Activated T-helper 1 cell treated with anti-CD3 and anti-CD28 coated beads, Interleukin-12 subunit alpha, Interleukin-12 subunit beta, Interleukin-2, Interleukin-4 antibody, amounts not matched to agents 30 ng/mL and 10 ng/mL and 1 ng/mL, durations not matched to agents 14 hours and 24 hours and 36 hours (primary cell): ENCODE measurements around the gene GTF3A. TPM values are rescaled to one million over a fixed set of nuclear protein-coding genes. Genes with fewer than 3 reads are reported as not detected.

Experiments used
- DNase-seq: peaks from one replicate; pipeline ENCODE4 v3.0.0; 2021; ENCODE audit warnings: low spot score
- H3K27ac Mint-ChIP-seq: one replicate; pipeline ENCODE4 v1.8.0; 2021; ENCODE audit warnings: mild to moderate bottlenecking, mixed read lengths
- H3K27me3 Mint-ChIP-seq: one replicate; pipeline ENCODE4 v1.8.0; 2022; ENCODE audit warnings: mild to moderate bottlenecking, moderate library complexity, mixed read lengths; ENCODE audit not compliant: insufficient read depth
- H3K36me3 Mint-ChIP-seq: one replicate; pipeline ENCODE4 v1.8.0; 2021; ENCODE audit warnings: low read depth, mixed read lengths
- H3K4me1 Mint-ChIP-seq: one replicate; pipeline ENCODE4 v1.8.0; 2021; ENCODE audit warnings: low read depth, mixed read lengths
- H3K4me3 Mint-ChIP-seq: one replicate; pipeline ENCODE4 v1.8.0; 2021; ENCODE audit warnings: mild to moderate bottlenecking, moderate library complexity, mixed read lengths
- H3K9me3 Mint-ChIP-seq: one replicate; pipeline ENCODE4 v1.8.0; 2021; ENCODE audit warnings: mixed read lengths
- intact Hi-C: fragments of 100-400 bp; cut with micrococcal nuclease; formaldehyde crosslinking; loops from one replicate; pipeline ENCODE4 v1.15.1; 2024
- total RNA-seq: library from RNA; stranded (reverse); gene quantifications from 2 replicates; pipeline ENCODE4 v1.2.3, GENCODE V29; 2022

Gene GTF3A
- total RNA-seq, 1 donor from 2014 or later: 255 TPM

DNA sequence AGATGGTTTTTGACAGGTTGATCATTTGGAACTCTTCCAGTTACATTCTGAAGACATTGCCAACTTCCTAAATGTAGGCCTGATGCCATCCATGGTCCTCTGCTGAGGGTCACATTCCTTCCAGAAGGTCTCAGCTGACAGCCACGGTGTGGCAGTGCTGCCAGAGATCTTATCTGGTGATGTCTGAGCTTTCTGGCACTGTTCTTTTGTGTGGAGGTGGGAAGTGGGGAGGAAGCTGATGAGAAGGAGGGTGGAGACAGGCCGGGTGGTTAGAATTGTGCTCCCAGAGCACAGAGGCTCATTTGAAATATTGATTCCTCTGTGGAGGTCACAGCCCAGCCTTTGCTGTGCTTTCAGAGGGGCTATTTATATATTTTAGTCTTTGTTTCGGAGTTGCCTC is 42.1 kb downstream of the GTF3A start:
- H3K9me3 Mint-ChIP-seq: no peaks in the 10 kb centered on the region
- H3K27me3 Mint-ChIP-seq: peaks cover 7% of the 10 kb centered on the region
- intact Hi-C loops: no loop called here
- H3K4me1 Mint-ChIP-seq: peaks cover 6% of the 10 kb centered on the region
- H3K36me3 Mint-ChIP-seq: no peaks in the 10 kb centered on the region
- no peak for DNase-seq
- H3K27ac Mint-ChIP-seq: no peak overlapping the region
- no peak overlapping the region for H3K4me3 Mint-ChIP-seq

DNA sequence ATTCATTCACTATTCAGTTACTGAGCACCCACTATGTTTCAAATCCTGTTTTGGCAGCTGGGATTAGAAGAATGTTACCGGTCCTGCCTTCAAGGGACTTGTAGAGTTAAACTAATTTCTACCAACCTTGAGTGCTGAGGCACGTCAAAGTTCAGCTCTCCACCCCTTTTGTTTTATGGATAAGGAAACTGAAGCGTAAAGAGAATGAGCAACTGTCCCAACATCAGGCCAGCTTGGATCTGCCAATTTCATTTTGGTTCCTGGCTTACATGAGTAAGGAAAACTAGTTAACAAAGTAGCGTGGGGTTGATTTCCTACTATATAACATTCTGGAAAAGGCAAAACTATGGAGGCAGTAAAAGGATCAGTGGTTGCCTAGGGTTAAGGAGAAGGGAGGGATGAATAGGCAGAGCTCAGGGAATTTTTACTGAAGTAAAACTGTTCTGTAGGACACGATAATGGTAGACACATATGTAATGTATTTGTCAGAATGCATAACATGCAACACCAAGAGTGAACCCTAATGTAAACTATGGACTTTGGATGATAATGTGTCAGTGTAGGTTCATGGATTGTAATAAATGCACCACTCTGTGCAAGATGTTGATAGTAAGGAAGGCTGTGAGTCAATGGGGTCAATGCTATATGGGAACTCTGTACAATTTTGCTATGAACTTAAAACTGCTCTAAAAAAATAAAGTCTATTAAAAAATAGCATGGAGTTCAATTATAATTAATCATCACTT is 45.8 kb downstream of the GTF3A start:
- intact Hi-C loops: no loop called here
- H3K4me1 Mint-ChIP-seq: peaks cover 17% of the 10 kb centered on the region
- H3K36me3 Mint-ChIP-seq: no peaks in the 10 kb centered on the region
- no peak overlapping the region for H3K4me3 Mint-ChIP-seq
- DNase-seq: no peak
- H3K27ac Mint-ChIP-seq: no peak overlapping the region
- H3K9me3 Mint-ChIP-seq: no peaks in the 10 kb centered on the region
- peaks cover 7% of the 10 kb centered on the region for H3K27me3 Mint-ChIP-seq

DNA sequence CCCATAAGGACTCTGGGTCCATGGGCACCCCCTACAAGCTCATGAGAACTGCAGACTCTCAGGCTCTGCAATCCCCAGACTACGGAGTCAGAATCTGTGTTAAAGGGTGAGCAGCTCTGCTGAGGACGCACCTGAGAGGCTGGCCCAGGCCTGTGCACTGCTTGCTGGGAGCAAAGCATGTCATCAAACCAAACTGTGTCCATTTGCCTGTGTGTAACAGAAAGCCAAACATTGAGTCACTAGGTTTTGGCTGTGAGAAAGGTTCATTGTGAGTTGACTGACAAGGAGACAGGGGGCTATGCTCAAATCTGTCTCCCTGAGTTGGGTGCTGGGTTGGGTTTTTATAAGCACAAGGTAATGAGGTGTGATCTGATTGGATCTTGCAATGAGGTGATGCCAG is 48.0 kb downstream of the GTF3A start:
- no peak overlapping the region for H3K4me3 Mint-ChIP-seq
- intact Hi-C loops: no loop called here
- H3K27ac Mint-ChIP-seq: no peak overlapping the region
- DNase-seq: no peak
- H3K27me3 Mint-ChIP-seq: peaks cover 7% of the 10 kb centered on the region
- no peaks in the 10 kb centered on the region for H3K9me3 Mint-ChIP-seq
- H3K36me3 Mint-ChIP-seq: no peaks in the 10 kb centered on the region
- H3K4me1 Mint-ChIP-seq: peaks cover 18% of the 10 kb centered on the region

DNA sequence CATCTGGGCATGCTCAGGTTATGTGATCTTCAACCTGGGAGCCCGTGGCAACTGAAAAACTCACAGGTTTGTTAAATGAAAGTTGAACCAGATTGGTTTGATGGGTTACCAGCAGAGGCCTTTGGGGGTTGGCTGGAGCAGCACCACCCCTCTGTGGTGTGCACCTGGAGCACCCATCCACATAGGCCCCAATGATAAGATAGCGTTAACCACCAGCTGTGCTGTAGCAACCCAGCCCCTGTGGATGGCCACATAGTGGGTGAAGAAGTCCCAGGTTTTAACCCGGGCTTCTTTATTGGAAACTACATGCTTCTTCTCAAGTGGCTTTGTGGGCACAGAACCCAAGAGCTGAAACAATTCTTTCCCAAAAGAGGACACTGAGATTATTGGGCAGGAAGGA is 48.5 kb downstream of the GTF3A start:
- Mint-ChIP-seq H3K4me3 (no peak overlapping the region), H3K9me3 (no peaks in the 10 kb centered on the region), H3K4me1 (peaks cover 22% of the 10 kb centered on the region), H3K36me3 (no peaks in the 10 kb centered on the region), H3K27me3 (peaks cover 7% of the 10 kb centered on the region), H3K27ac (no peak overlapping the region)
- no peak for DNase-seq
- intact Hi-C loops: no loop called here

DNA sequence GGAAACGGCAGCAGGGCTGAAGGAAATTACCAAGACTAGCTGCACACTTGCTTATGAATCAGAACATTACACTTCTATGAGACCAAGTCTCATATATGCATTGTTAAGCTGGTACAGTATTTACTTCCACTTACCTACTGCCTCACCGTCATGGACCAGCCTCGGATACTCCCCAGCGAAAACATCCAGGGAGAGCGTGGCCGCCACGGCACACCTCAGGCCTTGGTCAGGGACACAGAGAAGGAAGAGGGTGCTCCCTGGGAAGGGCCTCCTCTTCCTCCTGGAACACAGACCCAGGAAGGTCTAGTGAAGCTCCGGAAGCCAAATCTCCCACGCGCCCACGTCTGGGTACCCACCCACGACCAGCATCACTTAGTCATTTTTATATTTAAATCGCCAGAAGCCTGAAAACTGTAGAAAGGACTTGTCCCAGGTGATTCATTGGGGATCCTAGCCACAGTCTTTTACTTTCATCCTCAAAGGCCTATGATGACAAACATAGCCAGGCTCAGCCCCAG is 50.4 kb downstream of the GTF3A start:
- DNase-seq: no peak
- Mint-ChIP-seq H3K27ac (no peak overlapping the region), H3K27me3 (peaks cover 6% of the 10 kb centered on the region), H3K4me1 (peaks cover 22% of the 10 kb centered on the region), H3K9me3 (no peaks in the 10 kb centered on the region), H3K36me3 (no peaks in the 10 kb centered on the region), H3K4me3 (no peak overlapping the region)
- intact Hi-C loops: no loop called here

DNA sequence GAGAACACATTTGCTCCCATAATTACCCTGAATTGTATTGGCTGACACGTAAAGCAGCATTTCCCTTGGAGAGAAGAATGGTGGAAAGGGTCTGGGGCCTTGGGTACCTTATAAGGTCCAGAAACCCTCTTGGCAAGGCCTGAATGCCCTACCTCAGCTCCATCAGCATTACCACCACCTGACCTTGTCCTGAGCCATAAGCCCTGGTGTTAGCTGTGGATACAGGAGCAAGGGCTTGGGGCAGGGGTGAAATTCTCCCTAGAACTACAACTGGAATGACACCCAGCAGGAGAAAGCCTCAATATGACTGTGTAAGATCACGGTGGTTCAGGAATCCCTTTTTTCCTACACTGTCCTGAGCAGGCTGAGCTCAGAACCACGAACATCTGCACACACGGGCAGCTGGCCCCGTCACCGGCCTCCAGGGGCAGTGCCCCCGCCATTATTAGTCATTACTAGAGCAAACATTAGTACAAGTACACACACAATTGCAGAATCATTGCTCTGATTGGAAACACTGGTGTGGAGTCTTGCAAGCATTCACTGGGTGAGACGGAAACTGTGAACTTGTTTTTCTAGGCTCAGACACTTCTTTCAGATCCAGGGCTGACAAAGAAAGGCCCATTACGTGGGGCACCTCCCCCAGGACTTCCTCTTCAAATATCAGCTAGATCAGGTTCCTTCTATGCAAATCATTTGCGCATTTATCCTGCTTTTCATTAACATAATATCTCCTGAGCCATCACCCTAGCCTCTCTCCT is 52.7 kb downstream of the GTF3A start:
- DNase-seq: no peak
- intact Hi-C loops: no loop called here
- Mint-ChIP-seq H3K4me3 (no peak overlapping the region), H3K4me1 (peaks cover 22% of the 10 kb centered on the region), H3K27me3 (peaks cover 2% of the 10 kb centered on the region), H3K27ac (no peak overlapping the region), H3K36me3 (no peaks in the 10 kb centered on the region), H3K9me3 (no peaks in the 10 kb centered on the region)

DNA sequence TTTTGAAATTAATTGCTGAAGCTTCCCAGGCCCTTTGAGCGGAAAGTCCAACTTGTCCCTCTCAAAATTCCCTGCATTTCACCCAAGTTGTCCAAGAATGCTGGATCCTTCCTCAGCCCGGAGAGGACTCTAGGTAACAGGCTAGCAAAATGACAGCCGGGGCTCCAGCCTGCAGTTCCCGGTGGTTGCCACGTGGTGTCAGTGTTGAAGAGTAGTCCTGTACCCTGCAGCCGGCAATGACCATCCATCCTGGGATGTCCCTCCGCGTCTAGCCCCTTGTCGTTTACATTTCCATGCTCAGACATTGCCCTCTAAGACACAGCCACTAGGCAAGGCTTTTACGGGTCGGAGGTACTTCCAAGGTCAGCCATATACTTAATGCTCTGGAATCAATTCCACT is 57.3 kb downstream of the GTF3A start:
- intact Hi-C loops: loop anchor here (5.0 kb wide), 1 partner anchor 346 kb away; no protein-coding TSS in a partner anchor
- Mint-ChIP-seq H3K4me1 (peaks cover 20% of the 10 kb centered on the region), H3K4me3 (no peak overlapping the region), H3K9me3 (no peaks in the 10 kb centered on the region), H3K27me3 (peaks cover 5% of the 10 kb centered on the region), H3K27ac (no peak overlapping the region), H3K36me3 (no peaks in the 10 kb centered on the region)
- DNase-seq: peak; percentile 9

DNA sequence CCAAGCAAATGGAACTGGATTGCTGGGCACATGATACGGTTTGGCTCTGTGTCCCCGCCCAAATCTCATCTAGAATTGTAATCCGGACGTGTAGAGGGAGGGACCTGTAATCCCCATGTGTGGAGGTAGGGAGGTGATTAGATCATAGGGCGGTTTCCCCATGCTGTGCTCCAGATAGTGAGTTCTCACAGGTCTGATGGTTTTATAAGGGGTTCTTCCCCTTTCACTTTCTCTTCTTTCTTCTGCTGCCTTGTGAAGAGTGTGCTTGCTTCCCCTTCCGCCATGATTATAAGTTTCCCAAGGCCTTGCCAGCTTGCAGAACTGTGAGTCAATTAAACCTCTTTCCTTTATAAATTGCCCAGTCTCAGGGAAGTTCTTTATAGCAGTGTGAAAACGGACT is 58.6 kb downstream of the GTF3A start:
- Mint-ChIP-seq H3K4me1 (peaks cover 10% of the 10 kb centered on the region), H3K27me3 (peaks cover 5% of the 10 kb centered on the region), H3K9me3 (no peaks in the 10 kb centered on the region), H3K4me3 (no peak overlapping the region), H3K27ac (no peak overlapping the region), H3K36me3 (no peaks in the 10 kb centered on the region)
- no peak for DNase-seq
- intact Hi-C loops: loop anchor here (5.0 kb wide), 1 partner anchor 344 kb away; no protein-coding TSS in a partner anchor

DNA sequence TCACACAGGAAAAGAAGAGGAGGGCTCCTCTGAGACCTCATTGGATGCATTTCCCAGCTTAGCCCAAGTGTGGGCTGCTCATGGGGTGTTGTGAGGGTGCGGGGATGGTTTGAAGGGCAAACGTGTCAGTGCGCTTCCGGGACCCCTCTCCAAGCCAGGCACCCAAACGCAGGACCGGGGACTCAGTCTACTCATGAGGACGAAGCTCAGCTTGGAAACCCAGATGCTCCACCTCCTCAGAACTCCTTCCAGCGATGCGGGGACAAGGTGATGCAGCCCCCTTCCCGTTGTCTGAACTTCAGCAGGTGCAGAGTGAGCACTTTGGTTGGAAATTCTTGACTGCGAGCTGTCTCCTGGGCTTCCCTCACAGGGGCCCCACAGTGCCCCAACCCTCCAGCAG is 59.0 kb downstream of the GTF3A start:
- H3K4me3 Mint-ChIP-seq: no peak overlapping the region
- no peak for DNase-seq
- intact Hi-C loops: loop anchor here (5.0 kb wide), 1 partner anchor 344 kb away; no protein-coding TSS in a partner anchor
- no peak overlapping the region for H3K27ac Mint-ChIP-seq
- no peaks in the 10 kb centered on the region for H3K9me3 Mint-ChIP-seq
- H3K36me3 Mint-ChIP-seq: no peaks in the 10 kb centered on the region
- H3K4me1 Mint-ChIP-seq: peaks cover 10% of the 10 kb centered on the region
- peaks cover 5% of the 10 kb centered on the region for H3K27me3 Mint-ChIP-seq

Other genes with a start within 250 kb of the GTF3A start
- 1,045 and 1,084 TPM in 2 replicates for gene RPL21, start 173.1 kb upstream of the GTF3A start, total RNA-seq
- gene RASL11A, start 153.8 kb upstream of the GTF3A start, total RNA-seq: 1.9 and 3.2 TPM in 2 replicates
- 30.4 and 36.0 TPM in 2 replicates for gene MTIF3, start 25.9 kb downstream of the GTF3A start, total RNA-seq
- gene LNX2, start 195.9 kb downstream of the GTF3A start, total RNA-seq: 4.1 and 4.5 TPM in 2 replicates
- 127 and 133 TPM in 2 replicates for gene POLR1D, start 197.3 kb downstream of the GTF3A start, total RNA-seq